ENCODE measurements around the gene ZNF804B.

Gene ZNF804B

GRCh38 chr7:89072081-89072480 lies 312.6 kb downstream of the ZNF804B start:
- TF ChIP-seq CSDC2 (CRISPR knock-in tag; IDR thresholded peaks at IDR 0.05) (no peak), ISL1 (CRISPR knock-in tag; IDR thresholded peaks at IDR 0.05) (no peak)
- ATAC-seq: no peak

- TF ChIP-seq GLIS3 (CRISPR knock-in tag; IDR thresholded peaks at IDR 0.05) (no peak), OSR1 (CRISPR knock-in tag; IDR thresholded peaks at IDR 0.05) (no peak), CSRNP3 (CRISPR knock-in tag; IDR thresholded peaks at IDR 0.05) (no peak), TOX (CRISPR knock-in tag; IDR thresholded peaks at IDR 0.05; ENCODE audit: borderline replicate concordance) (no peak), CREB5 (CRISPR knock-in tag; IDR thresholded peaks at IDR 0.05; ENCODE audit: low read depth) (no peak), ZNF565 (CRISPR knock-in tag; conservative IDR thresholded peaks at IDR 0.05; ENCODE audit: low read depth) (no peak), PPARA (CRISPR knock-in tag; IDR thresholded peaks at IDR 0.05; ENCODE audit: borderline replicate concordance) (no peak), ZFP3 (CRISPR knock-in tag; IDR thresholded peaks at IDR 0.05) (no peak), ISL1 (CRISPR knock-in tag; IDR thresholded peaks at IDR 0.05) (no peak), ZFP30 (CRISPR knock-in tag; IDR thresholded peaks at IDR 0.05) (no peak), ZC3H10 (CRISPR knock-in tag; IDR thresholded peaks at IDR 0.05) (no peak), BACH2 (CRISPR knock-in tag; IDR thresholded peaks at IDR 0.05; ENCODE audit: borderline replicate concordance) (no peak), ARNTL (CRISPR knock-in tag; IDR thresholded peaks at IDR 0.05; ENCODE audit: borderline replicate concordance, low read depth) (no peak), RARB (CRISPR knock-in tag; IDR thresholded peaks at IDR 0.05) (no peak), POU6F1 (CRISPR knock-in tag; IDR thresholded peaks at IDR 0.05; ENCODE audit: borderline replicate concordance, low read depth) (no peak), TCF4 (CRISPR knock-in tag; IDR thresholded peaks at IDR 0.05; ENCODE audit: borderline replicate concordance) (no peak), ESRRG (CRISPR knock-in tag; IDR thresholded peaks at IDR 0.05) (no peak), CSDC2 (CRISPR knock-in tag; IDR thresholded peaks at IDR 0.05) (no peak)
- no peak for ATAC-seq
These were observed 314.3 kb downstream of the ZNF804B start for GRCh38 chr7:89073776-89074175.

GRCh38 chr7:89077992-89078391 lies 318.5 kb downstream of the ZNF804B start:
- ATAC-seq: no peak
- TF ChIP-seq POU6F1 (CRISPR knock-in tag; IDR thresholded peaks at IDR 0.05; ENCODE audit: borderline replicate concordance, low read depth) (no peak), PATZ1 (CRISPR knock-in tag; IDR thresholded peaks at IDR 0.05; ENCODE audit: borderline replicate concordance) (no peak), ZC3H10 (CRISPR knock-in tag; IDR thresholded peaks at IDR 0.05) (no peak), TSHZ2 (CRISPR knock-in tag; IDR thresholded peaks at IDR 0.05) (no peak), PPARA (CRISPR knock-in tag; IDR thresholded peaks at IDR 0.05; ENCODE audit: borderline replicate concordance) (no peak), TOX (CRISPR knock-in tag; IDR thresholded peaks at IDR 0.05; ENCODE audit: borderline replicate concordance) (no peak), ESRRG (CRISPR knock-in tag; IDR thresholded peaks at IDR 0.05) (no peak), GLIS3 (CRISPR knock-in tag; IDR thresholded peaks at IDR 0.05) (no peak), CREB5 (CRISPR knock-in tag; IDR thresholded peaks at IDR 0.05; ENCODE audit: low read depth) (no peak), OSR1 (CRISPR knock-in tag; IDR thresholded peaks at IDR 0.05) (no peak), ZFP30 (CRISPR knock-in tag; IDR thresholded peaks at IDR 0.05) (no peak)

Data from SK-N-SH treated with all-trans-retinoic acid at 6 μM for 48 hours (cell line).